ENCODE data around the gene AKAP4. TPM values are rescaled to one million over a fixed set of nuclear protein-coding genes. Genes with fewer than 3 reads are reported as not detected.

AKAP4 gene, protein sequence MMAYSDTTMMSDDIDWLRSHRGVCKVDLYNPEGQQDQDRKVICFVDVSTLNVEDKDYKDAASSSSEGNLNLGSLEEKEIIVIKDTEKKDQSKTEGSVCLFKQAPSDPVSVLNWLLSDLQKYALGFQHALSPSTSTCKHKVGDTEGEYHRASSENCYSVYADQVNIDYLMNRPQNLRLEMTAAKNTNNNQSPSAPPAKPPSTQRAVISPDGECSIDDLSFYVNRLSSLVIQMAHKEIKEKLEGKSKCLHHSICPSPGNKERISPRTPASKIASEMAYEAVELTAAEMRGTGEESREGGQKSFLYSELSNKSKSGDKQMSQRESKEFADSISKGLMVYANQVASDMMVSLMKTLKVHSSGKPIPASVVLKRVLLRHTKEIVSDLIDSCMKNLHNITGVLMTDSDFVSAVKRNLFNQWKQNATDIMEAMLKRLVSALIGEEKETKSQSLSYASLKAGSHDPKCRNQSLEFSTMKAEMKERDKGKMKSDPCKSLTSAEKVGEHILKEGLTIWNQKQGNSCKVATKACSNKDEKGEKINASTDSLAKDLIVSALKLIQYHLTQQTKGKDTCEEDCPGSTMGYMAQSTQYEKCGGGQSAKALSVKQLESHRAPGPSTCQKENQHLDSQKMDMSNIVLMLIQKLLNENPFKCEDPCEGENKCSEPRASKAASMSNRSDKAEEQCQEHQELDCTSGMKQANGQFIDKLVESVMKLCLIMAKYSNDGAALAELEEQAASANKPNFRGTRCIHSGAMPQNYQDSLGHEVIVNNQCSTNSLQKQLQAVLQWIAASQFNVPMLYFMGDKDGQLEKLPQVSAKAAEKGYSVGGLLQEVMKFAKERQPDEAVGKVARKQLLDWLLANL
- not detected in 2 replicates for total RNA-seq
- not detected for polyA plus RNA-seq (2012)

DNA sequence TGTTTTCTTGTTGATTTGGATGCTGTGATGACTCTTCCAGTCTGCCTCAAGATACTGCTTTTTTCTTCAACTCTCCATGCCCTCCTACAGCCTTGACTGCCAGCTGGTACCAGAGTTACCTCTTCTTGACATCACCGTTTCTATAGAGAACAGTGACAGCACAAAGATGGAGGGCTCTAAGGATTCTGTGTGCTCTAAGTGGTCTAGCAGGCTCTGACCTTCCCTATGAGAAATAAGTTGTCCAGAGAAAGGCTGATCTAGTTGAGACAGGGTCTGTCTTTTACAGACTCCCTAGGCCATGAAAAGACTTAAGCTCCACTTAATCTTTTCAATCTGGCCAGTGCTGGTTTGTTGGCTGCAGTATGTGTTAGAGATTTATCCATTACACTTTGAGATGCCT lies at the start of gene AKAP4:
AKAP4 (minus strand) TSS at position 101 of the 400 bp plus-strand sequence. CDS start 118 bp downstream, outside the sequence.
- DNase-seq (ENCODE audit: low read depth), result no peak

DNA sequence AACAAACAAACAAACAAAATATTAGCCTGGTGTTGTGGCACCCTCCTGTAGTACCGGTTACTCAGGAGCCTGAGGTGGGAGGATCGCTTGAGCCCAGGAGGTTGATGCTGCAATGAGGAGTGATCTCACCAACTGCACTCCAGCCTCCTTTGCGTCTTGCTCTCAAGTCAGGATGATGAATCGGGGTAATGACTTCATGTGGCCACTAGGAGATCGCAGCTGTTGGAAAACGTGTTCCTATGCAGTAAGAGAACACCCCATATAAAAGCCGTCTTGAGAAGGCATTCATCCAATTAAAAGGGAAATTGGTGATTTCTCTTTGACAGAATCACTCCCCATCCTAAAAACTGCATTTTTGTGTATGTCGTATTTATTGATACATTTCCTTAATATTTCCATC lies 10.7 kb upstream of the AKAP4 start:
- DNase-seq (ENCODE audit: low read depth), result peak; percentile 15

DNA sequence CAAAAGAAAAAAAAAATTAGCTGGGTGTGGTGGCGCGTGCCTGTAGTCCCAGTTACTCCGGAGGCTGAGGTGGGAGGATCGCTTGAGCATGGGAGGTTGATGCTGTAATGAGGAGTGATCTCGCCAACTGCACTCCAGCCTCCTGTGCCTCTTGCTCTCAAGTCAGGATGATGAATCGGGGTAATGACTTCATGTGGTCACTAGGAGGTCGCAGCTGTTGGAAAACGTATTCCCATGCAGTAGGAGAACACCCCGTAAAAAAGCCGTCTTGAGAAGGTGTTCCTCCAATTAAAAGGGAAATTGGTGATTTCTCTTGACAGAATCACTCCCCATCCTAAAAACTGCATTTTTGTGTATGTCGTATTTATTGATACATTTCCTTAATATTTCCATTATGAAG lies 5.9 kb upstream of the AKAP4 start:
- peak; percentile 18 for DNase-seq (ENCODE audit: low read depth)

DNA sequence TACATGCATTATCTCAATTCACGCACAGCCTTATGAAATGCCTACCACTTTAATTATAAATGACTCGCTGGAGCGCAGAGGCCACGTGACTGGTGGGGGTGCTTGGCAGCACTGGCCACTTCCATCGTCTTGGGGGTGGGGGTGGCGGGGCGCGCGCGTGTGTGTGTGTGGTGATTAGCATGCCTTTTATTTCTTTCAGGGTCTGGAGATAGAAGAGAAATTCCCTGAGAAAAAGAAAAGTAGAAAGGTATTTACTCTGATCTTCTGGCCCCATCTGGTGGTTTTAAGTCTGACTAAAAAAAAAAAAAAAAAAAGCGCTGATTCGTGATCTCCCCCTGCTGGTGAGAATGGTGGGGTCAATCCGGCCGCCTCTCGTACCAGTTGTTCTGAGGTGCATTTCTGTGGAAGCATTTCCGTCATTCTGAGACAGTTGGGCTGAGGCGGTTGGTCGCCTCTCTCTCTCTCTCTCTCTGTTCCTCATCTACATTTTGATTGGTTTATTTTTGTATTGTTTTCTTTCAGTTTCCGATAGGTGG lies 3.6 kb upstream of the AKAP4 start, which contains the start of gene CCNB3:
CCNB3 (plus strand) TSS at position 402 of the 536 bp plus-strand sequence. CDS start 80,399 bp downstream, outside the sequence.
- peak; percentile 81 for DNase-seq (ENCODE audit: low read depth)

DNA sequence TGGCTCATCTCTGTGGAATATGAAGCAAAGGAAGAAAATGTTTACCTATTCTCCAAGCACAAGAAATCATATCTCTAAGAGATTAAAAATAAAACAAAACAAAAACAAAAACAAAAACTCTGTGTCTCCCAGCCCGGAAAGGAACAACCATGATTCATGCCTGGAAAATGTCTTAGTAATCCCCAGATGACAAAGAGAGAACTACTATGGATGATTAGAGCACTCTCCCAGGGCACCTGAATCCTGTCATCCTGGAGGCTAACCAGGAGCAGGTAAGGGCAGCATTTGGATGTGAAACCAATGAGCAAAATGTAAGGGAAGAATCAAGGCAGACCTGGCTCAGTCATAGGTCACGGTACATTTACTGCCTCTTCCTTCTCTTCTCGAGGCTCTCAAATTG lies 1.7 kb upstream of the AKAP4 start:
- no peak for DNase-seq (ENCODE audit: low read depth)

DNA sequence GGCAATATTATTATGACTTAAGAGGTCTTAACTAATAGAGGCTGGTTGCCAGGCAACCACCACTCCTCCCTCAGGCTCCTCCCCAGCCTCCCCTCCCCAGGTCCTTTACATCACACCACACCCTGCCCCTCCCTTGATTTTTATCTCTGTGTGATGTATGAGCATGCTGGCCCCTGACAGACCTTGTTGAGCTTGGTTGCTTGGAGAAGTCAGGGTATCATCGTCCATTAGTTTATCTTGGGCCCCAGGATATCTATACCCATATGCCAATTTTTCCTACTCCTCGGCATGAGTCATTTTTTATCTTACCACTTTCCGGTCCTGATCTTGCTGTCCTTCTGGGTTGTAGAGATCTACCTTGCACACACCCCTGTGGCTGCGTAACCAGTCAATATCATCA lies 2.5 kb downstream of the AKAP4 start:
- no peak for DNase-seq (ENCODE audit: low read depth)

DNA sequence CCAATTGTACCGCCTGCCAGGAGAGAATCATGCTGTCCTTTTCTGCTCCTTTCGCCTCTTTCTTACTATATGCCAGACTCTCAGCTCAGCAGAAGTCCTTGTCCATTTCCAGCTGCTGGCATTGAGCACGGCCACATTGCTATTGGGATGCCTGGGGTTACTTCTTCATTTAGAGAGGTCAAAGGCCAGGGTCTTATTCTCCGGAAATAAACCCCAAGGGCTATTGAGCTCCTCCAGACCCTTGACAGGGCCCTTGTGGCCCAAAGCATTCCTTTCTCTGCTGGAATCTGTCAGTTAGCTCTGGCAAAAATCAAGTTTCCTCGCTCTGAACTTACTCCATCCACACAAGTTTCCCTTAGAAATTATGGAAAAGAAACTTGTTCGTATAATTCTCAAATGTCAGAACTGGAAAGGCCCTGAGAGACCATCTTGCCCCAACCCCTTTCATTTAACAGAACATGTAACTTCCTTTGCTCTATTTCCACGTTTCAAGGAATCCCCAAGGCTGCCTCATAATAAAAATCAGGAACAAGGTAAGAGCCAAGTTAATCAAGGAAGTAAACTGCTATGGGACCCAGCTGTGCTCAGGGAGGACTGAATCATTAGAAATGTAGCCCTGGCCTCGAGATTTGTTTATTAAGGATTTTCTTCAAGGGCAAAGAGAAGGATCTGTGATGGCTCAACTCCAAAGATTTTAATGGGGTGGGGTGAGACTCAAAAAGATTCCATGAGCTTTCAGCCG lies 11.8 kb downstream of the AKAP4 start:
- no peak for DNase-seq (ENCODE audit: low read depth)

DNA sequence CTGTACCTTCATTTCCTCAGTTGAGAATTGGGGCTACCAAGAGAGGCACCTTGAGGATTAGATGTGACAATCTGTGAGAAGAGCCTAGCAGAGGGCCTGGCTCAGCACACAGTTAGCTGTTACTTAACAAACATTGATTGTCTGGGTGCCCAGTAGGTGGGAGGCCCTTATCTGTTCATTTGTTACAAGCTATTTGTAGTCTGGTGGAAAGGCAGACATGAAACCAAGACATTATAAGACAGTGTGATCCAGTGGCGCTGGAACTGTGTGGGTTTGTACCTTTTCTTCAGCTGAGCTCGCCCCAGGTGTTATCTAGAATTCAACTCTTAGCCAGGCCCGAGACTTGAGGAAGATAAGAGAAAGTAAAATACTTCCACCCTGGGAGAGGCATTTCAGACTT lies 16.9 kb downstream of the AKAP4 start:
- DNase-seq (ENCODE audit: low read depth), result no peak

DNA sequence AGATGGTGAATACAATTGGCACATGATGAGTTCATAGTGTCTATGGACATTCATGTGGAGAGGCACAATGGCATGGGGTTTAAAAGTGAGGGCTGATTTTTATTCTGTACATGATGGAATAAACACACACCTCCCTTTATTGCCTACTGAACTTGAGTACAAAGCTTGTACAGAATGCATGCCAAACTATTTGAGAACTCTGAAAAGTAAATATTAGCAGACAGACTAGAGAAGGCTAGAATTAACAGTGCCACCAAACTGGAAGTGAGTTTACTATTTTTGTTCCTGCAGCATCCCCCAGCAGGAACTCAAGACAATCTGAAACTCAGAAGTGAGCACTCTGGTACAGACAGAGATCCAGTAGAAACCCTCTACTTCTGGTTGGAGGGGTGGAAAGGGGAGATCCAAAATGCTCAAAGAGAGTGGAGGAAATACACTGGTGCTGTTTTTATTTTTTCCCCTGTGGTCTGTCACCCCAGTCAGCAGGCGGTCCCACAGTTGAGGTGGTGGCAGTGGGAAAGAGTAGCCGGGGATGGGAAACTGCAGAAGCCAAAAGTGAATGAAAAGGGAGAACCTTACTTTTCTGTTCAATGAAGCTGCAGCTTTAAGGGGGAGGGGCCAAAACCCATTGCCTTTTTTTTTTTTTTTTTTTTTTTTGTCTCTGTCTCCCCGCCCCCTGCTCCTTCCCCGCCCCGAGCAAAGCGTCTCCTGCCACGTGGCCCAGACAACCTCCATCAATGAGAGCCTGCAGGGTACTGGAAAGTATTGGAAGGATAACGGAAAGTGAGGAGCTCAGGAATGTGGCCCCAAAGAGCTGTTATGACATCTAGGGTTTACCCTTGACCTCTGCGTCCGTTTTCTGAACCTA lies 20.5 kb downstream of the AKAP4 start:
- no peak for DNase-seq (ENCODE audit: low read depth)

DNA sequence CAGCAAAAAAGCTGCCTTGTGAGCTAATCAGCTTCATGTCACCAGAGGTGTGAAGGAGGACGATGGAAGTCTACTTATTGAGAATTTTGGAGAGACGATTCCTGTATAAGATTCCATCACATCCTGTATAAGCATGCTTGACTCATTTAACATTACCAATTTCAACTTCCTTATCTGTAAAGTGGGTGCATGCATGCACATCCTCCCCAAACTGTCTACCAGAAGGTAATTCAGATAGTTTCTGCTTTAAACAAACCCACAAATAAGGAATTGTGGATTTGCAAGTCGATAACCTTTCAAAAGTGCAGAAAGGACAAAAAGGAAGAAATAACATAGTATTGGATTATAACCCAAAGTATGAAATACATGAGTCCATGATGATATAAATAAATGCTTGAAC lies 31.1 kb downstream of the AKAP4 start:
- no peak for DNase-seq (ENCODE audit: low read depth)

DNA sequence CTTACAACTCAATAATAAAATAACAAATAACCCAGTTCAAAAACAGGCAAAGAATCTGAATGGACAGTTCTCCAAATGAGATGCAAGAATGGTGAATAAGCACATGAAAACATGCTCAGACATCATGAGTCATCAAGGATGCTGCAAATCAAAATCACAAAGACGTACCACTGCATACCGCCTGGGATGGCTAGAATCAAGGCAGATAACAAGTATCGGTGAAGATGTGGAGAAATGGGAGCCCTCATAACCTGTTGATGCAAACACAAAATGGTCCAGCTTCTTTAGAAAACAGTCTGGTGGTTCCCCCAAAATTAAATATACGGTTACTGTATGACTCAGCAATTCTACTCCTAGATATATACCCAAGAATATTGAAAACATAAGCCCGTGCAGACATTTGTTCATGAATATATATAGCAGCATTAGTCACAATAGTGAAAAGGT lies 32.5 kb downstream of the AKAP4 start:
- no peak for DNase-seq (ENCODE audit: low read depth)

DNA sequence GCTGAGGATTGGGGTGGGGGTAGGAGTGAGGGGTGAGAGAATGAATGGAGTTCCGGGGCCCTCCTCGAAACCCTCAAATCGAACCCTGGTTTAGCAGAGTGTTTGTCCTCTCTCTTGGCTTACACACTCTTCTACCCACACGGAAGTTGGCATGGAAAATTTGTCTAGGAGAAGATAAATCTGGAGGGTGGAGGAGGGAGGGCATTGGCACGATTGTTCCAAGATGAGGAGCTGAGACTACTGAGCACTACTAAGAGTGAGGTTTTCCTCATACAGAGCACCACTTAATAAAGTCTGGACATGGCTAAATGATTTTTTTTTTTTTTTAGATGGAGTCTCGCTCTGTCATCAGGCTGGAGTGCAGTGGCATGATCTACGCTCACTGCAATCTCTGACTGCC lies 33.4 kb downstream of the AKAP4 start:
- DNase-seq (ENCODE audit: low read depth), result no peak

DNA sequence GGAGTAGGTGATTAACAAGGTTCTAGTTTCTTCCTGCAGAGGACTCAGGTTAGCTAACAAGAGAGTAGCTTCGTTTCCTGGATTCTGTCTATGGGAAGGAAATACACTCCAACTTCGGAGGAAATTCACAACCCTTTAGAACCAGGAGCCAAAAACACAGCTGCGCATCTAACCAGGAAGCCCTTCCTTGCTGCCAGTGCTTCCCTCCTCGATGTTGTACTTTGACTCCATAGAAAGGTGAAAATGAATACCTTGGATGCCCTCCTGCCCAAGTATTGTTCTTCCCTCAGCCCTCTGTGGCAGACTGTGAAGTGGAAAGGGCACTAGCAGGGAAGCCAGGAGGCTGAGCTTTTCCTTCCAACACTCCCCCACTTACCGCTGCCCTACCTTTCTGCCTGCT lies 35.1 kb downstream of the AKAP4 start:
- no peak for DNase-seq (ENCODE audit: low read depth)

DNA sequence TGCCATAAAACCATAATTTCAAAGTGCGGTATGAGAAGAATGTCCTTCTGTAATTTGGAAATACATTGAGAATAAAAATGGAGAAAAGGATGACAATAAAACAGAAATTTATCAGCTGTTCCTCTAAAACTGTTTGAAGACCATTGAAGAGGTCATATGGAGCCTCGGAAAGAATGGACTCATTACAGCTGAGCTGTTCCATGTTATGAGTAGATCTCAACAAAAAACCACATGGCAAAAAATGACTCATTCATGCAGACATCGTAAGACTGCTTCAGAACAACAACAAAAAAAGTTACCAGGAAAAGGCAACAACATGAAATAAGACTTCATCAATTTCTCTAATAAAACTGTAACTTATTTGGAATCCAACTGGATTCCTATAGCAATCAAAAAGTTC lies 39.7 kb downstream of the AKAP4 start:
- DNase-seq (ENCODE audit: low read depth), result peak; percentile 1

DNA sequence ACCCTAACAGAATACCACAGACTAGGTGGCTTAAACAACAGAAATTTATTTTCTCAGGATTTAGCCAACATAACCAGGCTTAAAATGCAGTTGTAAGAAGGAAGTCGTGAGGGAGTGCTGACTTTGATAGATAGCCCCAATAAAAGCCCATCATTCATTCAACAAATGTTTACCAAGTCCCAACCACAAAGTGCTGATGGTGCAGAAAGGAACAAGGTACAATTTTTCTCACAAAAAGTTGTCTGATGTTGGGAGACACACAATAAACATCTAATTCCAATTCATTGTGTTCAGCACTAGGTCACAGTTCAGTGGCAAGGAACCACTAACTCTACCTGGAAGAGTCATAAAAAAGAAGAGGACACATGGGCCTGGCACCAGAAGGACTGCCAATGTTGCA lies 42.2 kb downstream of the AKAP4 start:
- no peak for DNase-seq (ENCODE audit: low read depth)

DNA sequence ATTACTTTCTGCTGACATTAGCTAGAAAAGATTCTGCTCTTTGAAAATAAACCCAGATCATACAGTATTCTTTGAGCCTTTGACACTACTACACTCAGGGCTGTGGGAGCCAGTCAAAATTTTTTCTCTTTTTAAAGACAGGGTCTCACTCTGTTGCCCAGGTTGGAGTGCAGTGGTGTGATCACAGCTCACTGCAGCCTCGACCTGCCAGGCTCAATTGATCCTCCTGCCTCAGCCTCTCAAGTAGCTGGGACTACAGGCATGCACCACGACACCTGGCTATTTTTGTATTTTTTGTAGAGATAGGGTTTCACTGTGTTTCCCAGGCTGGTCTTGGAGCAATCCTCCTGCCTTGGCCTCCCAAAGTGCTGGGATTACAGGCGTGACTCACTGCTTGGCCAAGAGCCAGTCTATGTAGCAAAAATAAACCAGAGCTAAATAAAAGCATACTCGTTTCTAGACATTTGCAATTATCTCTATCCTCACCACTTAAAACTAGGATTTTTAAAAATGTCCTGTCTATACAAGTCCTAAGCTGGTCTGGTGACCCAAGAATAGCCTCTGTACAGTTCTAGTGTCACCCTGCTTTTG lies 43.2 kb downstream of the AKAP4 start:
- peak; percentile 3 for DNase-seq (ENCODE audit: low read depth)

DNA sequence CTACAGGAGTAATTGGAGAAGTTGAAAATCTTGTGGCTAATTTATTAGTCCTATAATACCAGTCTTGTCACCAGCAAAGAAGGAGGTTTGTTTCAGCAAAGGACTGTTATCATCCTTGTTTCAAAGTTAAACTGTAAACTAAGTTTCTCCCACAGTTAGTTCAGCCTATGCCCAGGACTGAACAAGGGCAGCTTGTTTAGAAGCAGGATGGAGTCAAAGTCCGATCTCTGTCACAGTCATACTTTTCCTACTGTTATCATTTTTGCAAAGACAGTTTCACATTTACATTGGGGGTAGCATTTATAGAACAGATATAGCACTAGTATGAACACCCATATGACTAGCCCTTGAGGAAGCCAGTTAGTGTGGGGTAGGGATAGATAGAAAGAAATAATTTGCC lies 46.4 kb downstream of the AKAP4 start:
- no peak for DNase-seq (ENCODE audit: low read depth)

DNA sequence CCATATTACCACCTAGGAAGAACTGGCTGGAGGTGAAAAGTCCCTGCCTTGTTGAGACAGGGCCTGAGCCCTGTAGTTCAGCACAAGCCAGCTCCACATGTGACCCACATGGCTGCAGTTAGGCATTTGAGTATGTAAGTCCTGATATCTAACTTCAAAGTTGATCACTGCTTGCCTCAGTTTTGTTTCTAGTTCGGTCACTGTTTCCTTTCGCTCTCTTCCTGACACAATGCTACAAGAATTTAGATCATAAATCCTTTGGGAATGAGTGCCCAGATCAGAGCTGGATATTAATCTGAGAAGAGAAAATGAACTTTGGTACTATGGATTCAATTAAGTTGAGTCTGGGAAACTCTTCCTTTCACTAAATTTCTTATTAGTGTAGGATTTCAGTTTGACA lies 48.4 kb downstream of the AKAP4 start:
- no peak for DNase-seq (ENCODE audit: low read depth)

DNA sequence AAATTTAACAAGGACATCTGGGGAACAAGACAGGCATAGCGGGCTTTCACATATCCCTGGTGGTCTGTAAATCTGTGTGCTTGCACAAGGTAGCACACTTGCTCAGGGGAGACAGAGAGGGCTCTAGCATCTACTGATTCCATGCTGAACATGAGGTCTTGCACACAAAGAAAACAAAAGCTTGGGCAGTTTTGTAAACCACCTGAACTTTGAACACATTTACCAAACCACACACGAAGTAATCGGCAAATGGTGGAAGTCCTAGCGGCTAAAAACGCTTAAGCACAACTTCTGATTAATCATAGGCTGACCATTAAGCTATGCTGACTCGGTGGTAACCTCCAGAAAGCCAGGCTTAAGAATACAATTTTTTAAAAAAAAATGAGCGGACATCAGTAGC lies 52.8 kb downstream of the AKAP4 start:
- no peak for DNase-seq (ENCODE audit: low read depth)
